ENCODE results near the gene USP2.
A peak's percentile ranks its signal among the peaks of the same experiment; 100 is the strongest.

GRCh38 chr11:119338318-119338890, 43.1 kb downstream of the USP2 start:
- TF ChIP-seq CTCF (IDR thresholded peaks at IDR 0.05; ENCODE audit: insufficient read depth, low read length, poor library complexity, severe bottlenecking) (peak; percentile 81), EZH2phosphoT487 (conservative IDR thresholded peaks at IDR 0.05; ENCODE audit: low read length) (no peak)
